IPS-20b (cell line): ENCODE results near the gene C15orf61.

Source experiments
- H3K27ac ChIP-seq: one replicate; pipeline ENCODE4 v1.5.1; 2013; ENCODE audit warnings: low read length
- H3K27me3 ChIP-seq: 2 replicates; pipeline ENCODE4 v1.6.1; 2013; ENCODE audit warnings: mild to moderate bottlenecking, low read length, inconsistent platforms; ENCODE audit not compliant: insufficient read depth
- H3K36me3 ChIP-seq: 2 replicates; pipeline ENCODE4 v1.6.1; 2013; ENCODE audit warnings: low read depth, mild to moderate bottlenecking, inconsistent platforms, low read length, moderate library complexity; ENCODE audit not compliant: insufficient read depth
- H3K4me1 ChIP-seq: 2 replicates; pipeline ENCODE4 v1.6.1; 2013; ENCODE audit warnings: mild to moderate bottlenecking, control low read depth, inconsistent platforms, low read length, moderate library complexity; ENCODE audit not compliant: insufficient read depth
- H3K4me3 ChIP-seq: 2 replicates; pipeline ENCODE4 v1.5.1; 2013; ENCODE audit warnings: mild to moderate bottlenecking, low read length, inconsistent platforms
- H3K9ac ChIP-seq: 2 replicates; pipeline ENCODE4 v1.6.1; 2013; ENCODE audit warnings: low read depth, mild to moderate bottlenecking, inconsistent platforms, low read length, moderate library complexity
- H3K9me3 ChIP-seq: 2 replicates; pipeline ENCODE4 v1.6.1; 2013; ENCODE audit warnings: mild to moderate bottlenecking, low read depth, low read length, inconsistent platforms; ENCODE audit not compliant: insufficient read depth

Gene C15orf61

DNA sequence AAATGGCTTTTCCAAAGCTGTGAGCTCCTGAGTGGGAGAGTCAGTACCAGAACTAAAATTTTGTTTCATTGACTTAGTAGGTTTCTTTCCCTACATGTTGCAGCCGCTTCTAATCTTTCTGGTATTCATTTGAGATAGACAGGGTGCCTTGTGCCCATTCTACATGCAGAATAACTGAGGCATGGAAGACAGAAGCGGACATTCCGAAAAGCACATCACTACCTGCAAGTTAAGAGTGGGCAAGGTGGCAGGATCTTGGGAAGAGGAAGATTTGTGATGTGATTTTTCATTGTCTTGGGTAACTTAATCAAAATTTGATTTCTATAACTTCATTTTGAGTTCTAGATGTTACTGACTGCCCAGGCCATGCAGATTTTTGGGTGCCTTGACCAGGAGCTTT is 23.5 kb downstream of the C15orf61 start:
- no peak overlapping the region for H3K4me3 ChIP-seq
- H3K4me1 ChIP-seq = peaks cover 24% of the 10 kb centered on the region
- H3K27ac ChIP-seq = no peak overlapping the region
- H3K27me3 ChIP-seq = no peaks in the 10 kb centered on the region; the same call in 1 of the 2 replicates
- H3K36me3 ChIP-seq = 0 out of 2 replicates have a peak, but pooled peaks cover 9% of the 10 kb centered on the region
- H3K9me3 ChIP-seq = no peaks in the 10 kb centered on the region
- H3K9ac ChIP-seq = no peak overlapping the region

- Histone ChIP-seq H3K9ac (no peak overlapping the region), H3K27me3 (no peaks in the 10 kb centered on the region; the same call in 1 of the 2 replicates), H3K9me3 (no peaks in the 10 kb centered on the region), H3K4me3 (no peak overlapping the region), H3K27ac (no peak overlapping the region), H3K36me3 (peaks cover 9% of the 10 kb centered on the region; the same call in 1 of the 2 replicates), H3K4me1 (peaks cover 28% of the 10 kb centered on the region)
Measured at GRCh38 chr15:67545864-67546263, 24.9 kb downstream of the C15orf61 start.

GRCh38 chr15:67547064-67547463 is 26.1 kb downstream of the C15orf61 start:
- peaks cover 28% of the 10 kb centered on the region for H3K4me1 ChIP-seq
- H3K27me3 ChIP-seq = no peaks in the 10 kb centered on the region; the same call in 1 of the 2 replicates
- H3K9ac ChIP-seq = no peak overlapping the region
- no peak overlapping the region for H3K27ac ChIP-seq
- H3K36me3 ChIP-seq = peaks cover 15% of the 10 kb centered on the region
- no peaks in the 10 kb centered on the region for H3K9me3 ChIP-seq
- H3K4me3 ChIP-seq = no peak overlapping the region

DNA sequence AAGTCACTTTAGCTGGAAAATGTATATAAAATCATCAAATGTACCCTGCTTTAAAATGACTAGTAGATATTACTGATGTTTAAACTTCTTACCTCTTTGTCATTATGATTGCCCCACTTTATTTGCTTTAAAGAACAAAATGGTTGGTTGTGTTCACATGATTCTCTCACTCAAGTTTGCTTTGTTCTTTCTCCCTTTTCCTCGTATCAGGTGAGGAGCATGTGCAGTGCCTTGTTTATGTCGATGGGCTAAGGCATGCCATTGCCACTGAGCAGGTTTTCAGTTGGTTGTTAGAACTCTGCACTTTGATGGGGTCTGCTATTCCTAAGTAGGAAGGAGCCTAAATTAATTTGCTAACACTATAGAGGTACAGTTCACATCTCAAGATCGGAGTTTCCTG is 26.9 kb downstream of the C15orf61 start:
- Histone ChIP-seq H3K9me3 (no peaks in the 10 kb centered on the region), H3K9ac (peak overlapping the region; percentile 27; the same call in 1 of the 2 replicates), H3K27me3 (no peaks in the 10 kb centered on the region), H3K4me3 (no peak overlapping the region), H3K27ac (no peak overlapping the region), H3K4me1 (peaks cover 28% of the 10 kb centered on the region), H3K36me3 (peaks cover 15% of the 10 kb centered on the region)

- H3K4me3 ChIP-seq = no peak overlapping the region; the same call in 1 of the 2 replicates
- H3K27me3 ChIP-seq = no peaks in the 10 kb centered on the region
- no peak overlapping the region for H3K27ac ChIP-seq
- no peaks in the 10 kb centered on the region for H3K9me3 ChIP-seq
- H3K9ac ChIP-seq = peak overlapping the region; percentile 27; the same call in 1 of the 2 replicates
- peaks cover 26% of the 10 kb centered on the region for H3K4me1 ChIP-seq
- H3K36me3 ChIP-seq = peaks cover 15% of the 10 kb centered on the region
Measured at GRCh38 chr15:67548236-67548852, 27.4 kb downstream of the C15orf61 start.

GRCh38 chr15:67548862-67549651 is 28.1 kb downstream of the C15orf61 start:
- Histone ChIP-seq H3K4me1 (peaks cover 23% of the 10 kb centered on the region), H3K27ac (peak overlapping the region; percentile 23), H3K36me3 (peaks cover 15% of the 10 kb centered on the region), H3K9ac (peak overlapping the region; percentile 27; the same call in 1 of the 2 replicates), H3K27me3 (no peaks in the 10 kb centered on the region), H3K4me3 (peak overlapping the region; percentile 52), H3K9me3 (no peaks in the 10 kb centered on the region)

DNA sequence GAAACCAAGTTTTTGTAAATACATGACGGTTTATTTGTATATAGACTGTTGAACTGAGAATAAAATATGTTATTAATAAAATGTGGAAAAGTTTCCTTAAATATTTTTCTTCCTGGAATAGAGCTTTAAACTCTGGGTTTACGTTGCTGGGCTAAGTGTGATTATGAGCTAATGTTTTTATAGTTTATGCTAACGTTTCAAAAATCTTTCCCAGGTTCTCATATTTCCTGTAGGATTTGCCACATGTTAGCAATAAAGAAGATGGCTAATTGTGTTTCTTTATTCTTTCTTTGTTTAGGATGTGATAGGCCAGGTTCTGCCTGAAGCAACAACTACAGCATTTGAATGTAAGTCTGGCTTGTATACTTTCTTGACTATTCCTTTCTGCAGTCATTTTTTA is 28.8 kb downstream of the C15orf61 start:
- Histone ChIP-seq H3K9me3 (no peaks in the 10 kb centered on the region), H3K27ac (no peak overlapping the region), H3K36me3 (peaks cover 15% of the 10 kb centered on the region), H3K27me3 (no peaks in the 10 kb centered on the region), H3K4me1 (peaks cover 23% of the 10 kb centered on the region), H3K4me3 (no peak overlapping the region), H3K9ac (no peak overlapping the region; the same call in 1 of the 2 replicates)

DNA sequence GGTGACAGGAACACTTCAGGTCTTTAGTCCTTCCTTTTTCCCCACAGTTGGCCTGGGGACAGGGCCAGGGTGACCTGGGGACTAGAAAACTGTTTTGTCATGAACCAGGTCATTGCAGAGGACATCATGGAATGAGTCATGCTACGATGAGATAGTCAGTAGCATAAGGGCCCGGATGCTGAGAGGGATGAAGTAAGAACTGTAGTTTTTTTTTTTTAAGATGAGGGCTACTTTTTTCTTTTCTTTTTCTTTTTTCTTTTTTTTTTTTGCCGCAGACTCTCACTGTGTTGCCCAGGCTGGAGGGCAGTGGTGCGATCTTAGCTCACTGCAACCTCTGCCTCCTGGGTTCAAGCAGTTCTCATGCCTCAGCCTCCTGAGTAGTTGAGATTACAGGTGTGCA is 29.6 kb downstream of the C15orf61 start:
- H3K4me3 ChIP-seq = no peak overlapping the region
- H3K27me3 ChIP-seq = no peaks in the 10 kb centered on the region
- H3K4me1 ChIP-seq = peaks cover 23% of the 10 kb centered on the region
- peaks cover 15% of the 10 kb centered on the region for H3K36me3 ChIP-seq
- H3K27ac ChIP-seq = no peak overlapping the region
- H3K9me3 ChIP-seq = no peaks in the 10 kb centered on the region
- no peak overlapping the region for H3K9ac ChIP-seq

GRCh38 chr15:67551207-67551743 is 30.3 kb downstream of the C15orf61 start:
- no peaks in the 10 kb centered on the region for H3K27me3 ChIP-seq
- peaks cover 23% of the 10 kb centered on the region for H3K4me1 ChIP-seq
- H3K36me3 ChIP-seq = peaks cover 12% of the 10 kb centered on the region
- no peaks in the 10 kb centered on the region for H3K9me3 ChIP-seq
- H3K9ac ChIP-seq = no peak overlapping the region
- no peak overlapping the region for H3K27ac ChIP-seq
- no peak overlapping the region for H3K4me3 ChIP-seq

DNA sequence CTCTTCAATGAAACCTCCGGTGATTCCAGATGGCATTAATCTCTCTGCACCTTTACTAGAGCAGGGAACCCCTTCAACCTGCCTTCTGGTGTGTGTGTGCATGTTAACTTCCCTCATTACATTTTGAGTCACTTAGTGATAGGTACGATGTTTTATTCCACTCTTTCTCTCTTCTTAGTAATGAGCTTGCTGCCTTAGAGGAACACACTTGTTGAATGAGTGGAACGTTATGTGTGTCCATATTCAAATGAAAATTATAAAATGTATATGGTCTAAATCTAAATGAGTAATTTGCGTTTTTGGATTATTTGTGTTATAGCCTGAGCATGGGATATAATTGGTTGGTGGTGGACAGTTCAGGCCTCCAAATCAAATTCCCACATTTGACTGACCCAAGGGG is 33.6 kb downstream of the C15orf61 start:
- H3K27me3 ChIP-seq = no peaks in the 10 kb centered on the region
- peaks cover 10% of the 10 kb centered on the region for H3K36me3 ChIP-seq
- H3K9ac ChIP-seq = no peak overlapping the region
- H3K9me3 ChIP-seq = no peaks in the 10 kb centered on the region
- H3K4me3 ChIP-seq = no peak overlapping the region
- no peak overlapping the region for H3K27ac ChIP-seq
- peaks cover 3% of the 10 kb centered on the region; the same call in 1 of the 2 replicates for H3K4me1 ChIP-seq

DNA sequence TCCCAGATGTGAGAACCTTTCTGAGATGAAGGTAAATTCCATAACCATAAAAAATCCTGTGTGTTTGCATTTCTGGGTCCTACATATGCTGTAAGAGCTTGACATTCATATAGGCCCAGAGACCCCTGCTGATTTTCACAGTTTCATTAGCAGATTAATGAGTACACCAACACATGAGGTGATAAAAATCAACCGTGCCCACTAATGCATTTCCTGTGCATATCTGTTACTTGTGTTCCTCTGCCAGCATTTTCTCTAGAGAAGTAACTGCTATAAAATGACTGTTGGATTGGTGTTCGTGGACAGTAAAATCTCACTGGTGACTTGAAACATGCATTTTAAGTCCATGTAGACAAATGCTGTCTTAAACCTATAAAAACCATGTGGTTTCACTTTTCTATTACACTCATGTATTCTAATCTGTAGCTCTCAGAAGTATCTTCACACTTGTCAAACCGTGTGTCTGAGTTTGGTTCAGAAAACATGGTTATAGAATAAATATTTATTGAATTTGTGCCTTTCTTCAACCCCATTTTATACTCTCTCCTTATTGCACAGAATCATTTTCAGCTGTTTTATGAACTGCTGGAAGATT is 36.1 kb downstream of the C15orf61 start:
- no peaks in the 10 kb centered on the region for H3K4me1 ChIP-seq
- H3K9ac ChIP-seq = no peak overlapping the region
- no peaks in the 10 kb centered on the region for H3K9me3 ChIP-seq
- H3K36me3 ChIP-seq = peaks cover 3% of the 10 kb centered on the region; the same call in 1 of the 2 replicates
- no peaks in the 10 kb centered on the region for H3K27me3 ChIP-seq
- no peak overlapping the region for H3K4me3 ChIP-seq
- H3K27ac ChIP-seq = no peak overlapping the region
